Measurements from ENCODE around the gene VAPA. TPM values are rescaled to one million over a fixed set of nuclear protein-coding genes. Genes with fewer than 3 reads are reported as not detected.
A peak's percentile ranks its signal among the peaks of the same experiment; 100 is the strongest.

VAPA gene, protein sequence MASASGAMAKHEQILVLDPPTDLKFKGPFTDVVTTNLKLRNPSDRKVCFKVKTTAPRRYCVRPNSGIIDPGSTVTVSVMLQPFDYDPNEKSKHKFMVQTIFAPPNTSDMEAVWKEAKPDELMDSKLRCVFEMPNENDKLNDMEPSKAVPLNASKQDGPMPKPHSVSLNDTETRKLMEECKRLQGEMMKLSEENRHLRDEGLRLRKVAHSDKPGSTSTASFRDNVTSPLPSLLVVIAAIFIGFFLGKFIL
- 234 TPM for polyA plus RNA-seq (2013, experiment 1 of 2)
- polyA plus RNA-seq (2013, experiment 2 of 2), result 248 TPM

DNA sequence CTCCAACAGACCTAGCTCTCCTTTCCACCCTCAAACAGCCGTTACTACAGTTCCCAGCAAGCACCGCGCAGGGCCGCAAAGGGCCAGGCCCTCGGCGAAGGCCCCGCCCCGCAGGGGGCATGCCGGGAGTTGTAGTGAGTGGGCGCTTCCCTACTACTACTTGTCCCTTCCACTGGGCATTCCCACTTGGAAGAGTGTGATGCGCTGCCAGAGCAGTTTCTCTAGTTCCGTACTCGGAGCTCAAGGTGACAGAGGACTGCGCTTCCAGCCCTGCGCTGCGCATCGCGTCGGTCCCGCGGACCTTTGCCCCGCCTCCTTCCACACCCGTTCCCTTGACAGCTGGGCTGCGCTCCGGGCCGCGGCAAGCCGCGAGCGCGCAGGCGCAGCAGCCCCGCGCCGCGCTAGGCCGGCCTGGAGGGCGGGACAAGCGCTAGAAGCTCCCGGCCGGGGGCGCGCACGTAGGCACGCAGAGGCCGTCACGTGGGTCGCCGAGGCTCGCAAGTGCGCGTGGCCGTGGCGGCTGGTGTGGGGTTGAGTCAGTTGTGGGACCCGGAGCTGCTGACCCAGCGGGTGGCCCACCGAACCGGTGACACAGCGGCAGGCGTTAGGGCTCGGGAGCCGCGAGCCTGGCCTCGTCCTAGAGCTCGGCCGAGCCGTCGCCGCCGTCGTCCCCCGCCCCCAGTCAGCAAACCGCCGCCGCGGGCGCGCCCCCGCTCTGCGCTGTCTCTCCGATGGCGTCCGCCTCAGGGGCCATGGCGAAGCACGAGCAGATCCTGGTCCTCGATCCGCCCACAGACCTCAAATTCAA, at the start of gene VAPA:
TSS of gene VAPA (plus strand) at position 491 of the 808 bp plus-strand sequence. CDS start at position 732, 241 bp downstream.
- WGBS, 2 experiments (ENCODE audit: insufficient coverage in 2 of 2), result 0% methylated on average over 19 to 73 of the region's 87 CpGs
- H3K27ac ChIP-seq (ENCODE audit: low read depth, low read length, severe bottlenecking), result peak within 1 kb of the TSS; percentile 95
- peaks cover 17% of the 10 kb centered on the region for H3K4me1 ChIP-seq (ENCODE audit: control insufficient read depth, insufficient read depth, low read length, poor library complexity, severe bottlenecking)
- H3K4me3 ChIP-seq (ENCODE audit: extremely low read depth, insufficient read depth, low read length, poor library complexity, severe bottlenecking), result peak within 1 kb of the TSS; percentile 99
- no peaks in the 10 kb centered on the region for H3K9me3 ChIP-seq (ENCODE audit: control insufficient read depth, low read length)
- peaks cover 4% of the 10 kb centered on the region for H3K36me3 ChIP-seq (ENCODE audit: control insufficient read depth, insufficient read depth, low read length)

DNA sequence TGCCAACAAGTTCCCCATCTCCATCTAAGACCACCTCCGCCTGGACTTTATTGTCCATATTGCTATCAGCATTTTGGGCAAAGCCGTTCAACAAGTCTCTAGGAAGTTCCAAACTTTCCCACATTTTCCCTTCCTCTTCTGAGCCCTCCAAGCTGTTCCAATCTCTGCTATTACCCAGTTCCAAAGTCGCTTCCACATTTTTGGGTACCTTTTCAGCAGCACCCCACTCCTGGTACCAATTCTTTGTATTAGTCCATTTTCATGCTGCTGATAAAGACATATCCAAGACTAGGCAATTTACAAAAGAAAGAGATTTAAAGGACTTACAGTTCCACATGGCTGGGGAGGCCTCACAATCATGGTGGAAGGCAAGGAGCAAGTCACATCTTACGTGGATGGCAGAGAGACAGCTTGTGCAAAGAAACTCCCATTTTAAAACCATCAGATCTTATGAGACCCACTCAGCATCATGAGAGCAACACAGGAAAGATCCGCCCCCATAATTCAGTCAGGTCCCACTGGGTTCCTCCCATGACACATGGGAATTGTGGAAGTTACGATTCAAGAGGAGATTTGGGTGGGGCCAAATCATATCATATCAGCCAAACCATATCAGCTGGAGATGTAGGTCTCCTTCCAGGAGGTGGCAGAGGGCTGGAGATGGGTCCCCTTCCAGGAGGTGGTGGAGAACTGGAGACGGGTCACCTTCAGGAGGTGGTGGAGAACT, 47.9 kb upstream of the VAPA start:
- no peak overlapping the region for H3K4me3 ChIP-seq (ENCODE audit: extremely low read depth, insufficient read depth, low read length, poor library complexity, severe bottlenecking)
- WGBS, 2 experiments (ENCODE audit: insufficient coverage in 2 of 2), result 96 to 100% methylated on average over 5 to 6 of the region's 7 CpGs
- no peak overlapping the region for H3K27ac ChIP-seq (ENCODE audit: low read depth, low read length, severe bottlenecking)
- H3K36me3 ChIP-seq (ENCODE audit: control insufficient read depth, insufficient read depth, low read length), result peaks cover 33% of the 10 kb centered on the region
- peaks cover 23% of the 10 kb centered on the region for H3K4me1 ChIP-seq (ENCODE audit: control insufficient read depth, insufficient read depth, low read length, poor library complexity, severe bottlenecking)
- H3K9me3 ChIP-seq (ENCODE audit: control insufficient read depth, low read length), result peaks cover 24% of the 10 kb centered on the region

DNA sequence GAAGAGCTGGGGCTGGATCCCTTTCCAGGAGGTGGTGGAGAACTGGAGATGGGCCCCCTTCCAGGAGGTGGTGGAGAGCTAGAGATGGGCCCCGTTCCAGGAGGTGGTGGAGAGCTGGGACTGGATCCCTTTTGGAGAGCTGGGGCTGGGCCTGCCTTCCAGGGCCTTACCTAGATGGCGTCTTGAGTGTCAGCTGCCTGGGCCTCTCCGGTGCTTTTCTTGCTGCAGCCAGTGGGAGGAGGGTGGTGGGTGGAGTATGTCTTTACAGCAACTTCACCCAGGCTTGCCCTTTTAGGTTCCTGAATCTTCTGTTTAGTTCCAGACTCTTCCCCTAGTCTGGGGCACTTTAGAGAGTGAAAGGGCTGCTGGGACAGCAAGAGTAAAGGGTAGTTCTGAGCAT, 47.2 kb upstream of the VAPA start:
- Histone ChIP-seq H3K27ac (ENCODE audit: low read depth, low read length, severe bottlenecking) (no peak overlapping the region), H3K36me3 (ENCODE audit: control insufficient read depth, insufficient read depth, low read length) (peaks cover 26% of the 10 kb centered on the region), H3K4me1 (ENCODE audit: control insufficient read depth, insufficient read depth, low read length, poor library complexity, severe bottlenecking) (peaks cover 23% of the 10 kb centered on the region), H3K4me3 (ENCODE audit: extremely low read depth, insufficient read depth, low read length, poor library complexity, severe bottlenecking) (no peak overlapping the region), H3K9me3 (ENCODE audit: control insufficient read depth, low read length) (peaks cover 24% of the 10 kb centered on the region)
- WGBS, 2 experiments (ENCODE audit: insufficient coverage in 2 of 2), result 93% methylated on average over 2 of the region's 3 CpGs; no CpG with 5 or more reads in 1 of the 2 experiments

DNA sequence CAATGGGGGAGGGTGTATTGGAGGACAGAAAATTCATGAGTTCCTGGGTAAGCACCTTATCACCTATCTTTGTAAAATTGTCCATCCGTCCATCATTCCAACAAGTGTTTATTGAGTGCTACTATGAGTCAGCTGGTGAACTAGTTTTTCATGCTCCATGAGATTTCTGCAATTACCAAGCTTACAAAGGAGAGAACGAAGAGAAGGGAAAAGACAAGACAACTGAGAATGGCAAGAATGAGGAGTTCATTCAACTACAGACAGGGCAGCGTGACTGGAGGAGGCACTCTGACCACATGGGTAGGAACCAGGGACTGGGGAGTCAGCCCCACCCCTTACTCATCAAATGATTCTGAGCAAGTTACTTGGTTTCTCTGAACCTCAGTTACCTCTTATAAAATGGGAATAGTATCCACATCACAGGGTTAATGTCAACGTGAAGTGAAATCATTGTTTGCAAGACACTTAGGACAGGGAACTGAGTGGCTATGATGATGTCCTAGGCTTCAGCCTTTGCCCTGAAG, 46.7 kb upstream of the VAPA start:
- H3K4me3 ChIP-seq (ENCODE audit: extremely low read depth, insufficient read depth, low read length, poor library complexity, severe bottlenecking), result no peak overlapping the region
- 78 to 100% methylated on average over 1 to 2 of the region's 4 CpGs for WGBS, 2 experiments (ENCODE audit: insufficient coverage in 2 of 2)
- H3K4me1 ChIP-seq (ENCODE audit: control insufficient read depth, insufficient read depth, low read length, poor library complexity, severe bottlenecking), result peaks cover 23% of the 10 kb centered on the region
- no peak overlapping the region for H3K27ac ChIP-seq (ENCODE audit: low read depth, low read length, severe bottlenecking)
- H3K9me3 ChIP-seq (ENCODE audit: control insufficient read depth, low read length), result peaks cover 24% of the 10 kb centered on the region
- peaks cover 21% of the 10 kb centered on the region for H3K36me3 ChIP-seq (ENCODE audit: control insufficient read depth, insufficient read depth, low read length)

DNA sequence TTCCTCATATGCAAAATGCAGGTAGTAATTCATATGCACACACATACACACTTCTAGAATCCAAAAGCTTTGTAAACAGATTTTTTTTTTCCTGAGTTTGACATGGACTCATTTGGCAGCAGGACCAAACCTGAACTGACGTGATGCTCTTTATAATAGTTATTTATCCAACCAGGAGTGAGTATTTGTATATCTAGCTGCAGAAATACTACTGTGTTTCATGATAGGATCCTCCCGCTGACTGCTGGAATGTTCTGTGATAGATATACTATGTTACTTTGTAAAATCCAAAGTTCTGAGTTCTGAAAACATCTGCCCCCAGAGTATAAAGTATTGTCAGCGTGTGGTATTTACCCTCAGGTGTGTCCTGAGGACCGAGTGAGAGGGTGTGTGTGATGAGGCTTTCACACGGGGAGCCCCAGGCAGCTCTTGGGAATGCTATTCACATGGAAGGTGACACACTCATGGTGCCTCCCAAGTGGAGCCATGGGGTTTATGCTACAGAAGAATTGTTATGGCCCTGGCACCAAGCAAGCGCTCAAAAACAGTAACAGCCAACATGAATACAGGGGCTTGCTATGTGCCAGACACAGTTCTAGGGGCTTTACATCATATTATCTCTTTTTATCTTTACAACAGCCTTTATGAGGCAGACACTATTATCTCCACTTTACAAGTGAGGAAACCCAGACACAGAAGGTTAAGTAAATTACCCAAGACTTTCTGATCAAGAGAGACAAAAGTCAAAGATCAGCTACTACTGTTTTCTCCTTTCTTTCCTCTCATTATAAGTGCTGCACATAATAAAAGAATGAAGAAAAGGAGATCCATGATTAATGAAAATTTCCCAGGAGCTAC, 44.7 kb upstream of the VAPA start:
- 48 to 66% methylated on average over 3 to 6 of the region's 6 CpGs for WGBS, 2 experiments (ENCODE audit: insufficient coverage in 2 of 2)
- peak overlapping the region; percentile 91 for H3K27ac ChIP-seq (ENCODE audit: low read depth, low read length, severe bottlenecking)
- peaks cover 24% of the 10 kb centered on the region for H3K9me3 ChIP-seq (ENCODE audit: control insufficient read depth, low read length)
- no peak overlapping the region for H3K4me3 ChIP-seq (ENCODE audit: extremely low read depth, insufficient read depth, low read length, poor library complexity, severe bottlenecking)
- peaks cover 2% of the 10 kb centered on the region for H3K36me3 ChIP-seq (ENCODE audit: control insufficient read depth, insufficient read depth, low read length)
- peaks cover 23% of the 10 kb centered on the region for H3K4me1 ChIP-seq (ENCODE audit: control insufficient read depth, insufficient read depth, low read length, poor library complexity, severe bottlenecking)

DNA sequence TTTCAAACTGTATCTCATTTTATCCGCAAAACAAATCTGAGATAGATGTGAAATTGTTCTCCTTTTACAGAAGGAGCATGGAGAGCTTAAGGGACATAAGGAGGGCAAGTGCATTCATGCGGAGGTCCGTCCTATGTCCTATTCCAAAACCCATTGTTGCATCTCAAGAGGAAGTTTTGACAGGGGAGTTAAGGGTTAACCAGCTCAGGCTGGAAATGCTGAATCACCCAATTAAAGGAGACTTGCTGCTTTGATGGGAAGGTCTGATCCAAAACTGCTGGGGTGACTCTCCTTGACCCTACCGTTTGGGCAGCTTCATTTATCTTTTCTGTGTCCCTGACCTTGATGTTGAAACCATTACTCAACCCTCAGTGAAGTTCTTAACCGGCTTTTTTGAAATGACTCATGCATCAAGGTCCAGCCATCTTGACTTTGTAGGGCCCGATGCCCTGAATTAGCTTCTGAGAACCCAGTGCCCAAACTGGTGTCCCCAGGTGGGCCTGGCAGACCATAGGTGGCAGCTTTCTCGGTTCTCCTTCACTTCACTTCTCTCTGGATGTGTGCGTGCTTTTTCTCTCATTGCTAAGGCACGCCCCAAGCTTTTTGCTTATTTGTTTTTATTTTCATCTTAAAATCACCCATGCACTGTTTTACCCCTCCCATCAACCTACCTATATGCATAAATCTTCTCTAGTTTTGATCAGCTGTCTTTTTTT, 43.9 kb upstream of the VAPA start:
- Histone ChIP-seq H3K4me1 (ENCODE audit: control insufficient read depth, insufficient read depth, low read length, poor library complexity, severe bottlenecking) (peaks cover 23% of the 10 kb centered on the region), H3K4me3 (ENCODE audit: extremely low read depth, insufficient read depth, low read length, poor library complexity, severe bottlenecking) (no peak overlapping the region), H3K27ac (ENCODE audit: low read depth, low read length, severe bottlenecking) (peak overlapping the region; percentile 91), H3K36me3 (ENCODE audit: control insufficient read depth, insufficient read depth, low read length) (no peaks in the 10 kb centered on the region), H3K9me3 (ENCODE audit: control insufficient read depth, low read length) (peaks cover 20% of the 10 kb centered on the region)
- WGBS, 2 experiments (ENCODE audit: insufficient coverage in 2 of 2), result 25 to 44% methylated on average over 4 to 5 of the region's 9 CpGs

DNA sequence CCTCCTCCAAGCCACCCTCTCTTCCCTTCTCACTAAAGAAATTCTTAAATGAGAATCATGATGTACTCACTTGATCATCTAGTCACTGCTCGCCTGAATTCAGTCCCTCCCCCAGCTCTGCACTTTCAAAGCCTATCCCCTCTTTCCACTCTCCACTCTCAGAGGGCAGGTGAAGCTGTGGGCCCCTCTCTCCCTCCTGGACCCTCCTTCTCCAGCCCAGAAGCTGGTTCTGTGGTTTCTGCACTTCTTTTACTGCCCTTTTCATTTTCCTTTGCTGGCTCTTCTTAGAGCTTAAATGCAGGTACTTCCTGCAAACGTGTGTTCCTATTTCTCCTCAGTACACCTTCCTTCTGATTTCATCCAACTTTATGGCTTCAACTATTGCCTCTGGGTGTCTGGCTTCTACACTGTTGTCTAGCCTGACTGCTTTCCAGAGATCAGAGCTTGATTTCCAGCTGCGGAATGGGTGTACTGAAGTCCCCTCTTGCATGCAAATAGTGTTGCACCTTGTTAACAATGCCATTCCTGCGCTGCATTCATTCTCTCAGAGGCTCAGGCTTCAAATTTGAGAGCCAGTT, 43.3 kb upstream of the VAPA start:
- H3K36me3 ChIP-seq (ENCODE audit: control insufficient read depth, insufficient read depth, low read length), result no peaks in the 10 kb centered on the region
- WGBS, 2 experiments (ENCODE audit: insufficient coverage in 2 of 2), result 45 to 51% methylated on average over 4 of the region's 4 CpGs
- H3K4me1 ChIP-seq (ENCODE audit: control insufficient read depth, insufficient read depth, low read length, poor library complexity, severe bottlenecking), result peaks cover 23% of the 10 kb centered on the region
- H3K4me3 ChIP-seq (ENCODE audit: extremely low read depth, insufficient read depth, low read length, poor library complexity, severe bottlenecking), result no peak overlapping the region
- peak overlapping the region; percentile 91 for H3K27ac ChIP-seq (ENCODE audit: low read depth, low read length, severe bottlenecking)
- H3K9me3 ChIP-seq (ENCODE audit: control insufficient read depth, low read length), result peaks cover 14% of the 10 kb centered on the region

DNA sequence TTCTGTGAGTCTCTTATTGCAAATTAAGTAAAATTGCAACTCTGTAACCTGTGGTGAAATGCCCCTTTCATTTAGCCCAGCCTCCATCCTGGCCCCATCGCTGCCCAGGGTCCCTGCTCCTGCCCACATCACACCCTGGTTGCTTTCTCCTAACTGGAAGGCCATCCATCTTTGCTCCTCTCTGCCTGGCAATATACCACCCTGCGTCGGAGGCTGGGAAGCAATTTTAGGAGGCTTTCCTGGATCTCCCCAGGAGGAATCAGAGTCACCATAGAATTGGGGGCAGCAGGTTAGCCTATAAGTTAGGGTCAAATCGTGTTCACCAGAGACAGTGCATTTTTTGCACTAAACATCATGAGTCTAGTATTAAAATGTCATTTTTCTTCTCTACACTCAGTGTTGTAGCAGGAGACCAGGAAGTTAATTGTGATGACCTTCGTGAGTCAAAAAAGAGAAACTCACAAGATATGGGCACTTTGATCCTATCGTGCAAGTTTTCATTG, 42.5 kb upstream of the VAPA start:
- H3K4me3 ChIP-seq (ENCODE audit: extremely low read depth, insufficient read depth, low read length, poor library complexity, severe bottlenecking), result no peak overlapping the region

DNA sequence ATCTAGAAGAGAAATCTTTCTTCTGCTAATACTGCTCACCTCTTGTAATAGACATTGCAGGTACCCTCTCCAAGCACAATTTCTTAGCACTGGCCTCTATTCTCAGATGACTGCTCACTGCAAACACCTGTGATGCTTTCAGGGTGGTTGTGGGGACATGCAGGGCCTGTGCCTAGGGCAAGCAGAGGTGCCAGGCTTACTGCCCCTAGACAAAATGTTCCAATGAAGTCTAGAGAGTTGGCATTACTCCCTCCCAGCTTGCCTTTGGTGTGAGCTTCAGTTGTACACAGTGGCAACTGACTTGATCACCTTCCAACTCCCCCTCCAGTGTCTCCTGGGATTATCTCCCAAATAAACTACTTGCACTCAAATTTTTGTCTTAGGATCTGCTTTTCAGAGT, 41.0 kb upstream of the VAPA start:
- Histone ChIP-seq H3K27ac (ENCODE audit: low read depth, low read length, severe bottlenecking) (no peak overlapping the region), H3K36me3 (ENCODE audit: control insufficient read depth, insufficient read depth, low read length) (no peaks in the 10 kb centered on the region), H3K9me3 (ENCODE audit: control insufficient read depth, low read length) (no peaks in the 10 kb centered on the region), H3K4me3 (ENCODE audit: extremely low read depth, insufficient read depth, low read length, poor library complexity, severe bottlenecking) (no peak overlapping the region), H3K4me1 (ENCODE audit: control insufficient read depth, insufficient read depth, low read length, poor library complexity, severe bottlenecking) (peaks cover 37% of the 10 kb centered on the region)

More for the DNA sequence above, 42.5 kb upstream of the VAPA start:
- Histone ChIP-seq H3K9me3 (ENCODE audit: control insufficient read depth, low read length) (peaks cover 6% of the 10 kb centered on the region), H3K4me1 (ENCODE audit: control insufficient read depth, insufficient read depth, low read length, poor library complexity, severe bottlenecking) (peaks cover 26% of the 10 kb centered on the region), H3K36me3 (ENCODE audit: control insufficient read depth, insufficient read depth, low read length) (no peaks in the 10 kb centered on the region), H3K27ac (ENCODE audit: low read depth, low read length, severe bottlenecking) (no peak overlapping the region)
- 100% methylated on average over 2 to 3 of the region's 6 CpGs for WGBS, 2 experiments (ENCODE audit: insufficient coverage in 2 of 2)

All from mesodermal cell (in vitro differentiated cells).